ENCODE measurements around the gene ARFGAP1. TPM values are rescaled to one million over a fixed set of nuclear protein-coding genes. Genes with fewer than 3 reads are reported as not detected.

Gene ARFGAP1
- total and polyA plus RNA-seq, 4 donors, result 47.0 to 108 (median 87.6) TPM

GRCh38 chr20:63267691-63268090 lies 4.9 kb upstream of the ARFGAP1 start:
- no peak for DNase-seq
- WGBS, 2 donors, result 60 to 64% methylated on average over 9 of the region's 9 CpGs

GRCh38 chr20:63268256-63268655 lies 4.4 kb upstream of the ARFGAP1 start:
- ATAC-seq (ENCODE audit: insufficient read depth, low FRiP score), result no peak

More at GRCh38 chr20:63267691-63268090, 4.9 kb upstream of the ARFGAP1 start:
- ATAC-seq (ENCODE audit: insufficient read depth, low FRiP score), result no peak
- no peak overlapping the region for H3K27ac ChIP-seq (ENCODE audit: low read depth in 1 of 2, low read length in 1 of 2)
- no peaks in the 10 kb centered on the region for H3K36me3 ChIP-seq (ENCODE audit: control insufficient read depth in 4 of 4, insufficient read depth in 4 of 4, low read length in 4 of 4)
- H3K9ac ChIP-seq (ENCODE audit: insufficient read depth in 1 of 2, low read length in 2 of 2), result no peak overlapping the region
- H3K9me3 ChIP-seq (ENCODE audit: control insufficient read depth in 4 of 4, insufficient read depth in 3 of 4, low read length in 3 of 4), result no peaks in the 10 kb centered on the region
- H3K4me1 ChIP-seq (ENCODE audit: control insufficient read depth in 5 of 5, insufficient read depth in 5 of 5, low read length in 5 of 5), result peaks cover 0 to 55% (median 23%) of the 10 kb centered on the region in 5 donors
- peaks cover 0 to 3% (median 0%) of the 10 kb centered on the region in 3 donors for H3K27me3 ChIP-seq (ENCODE audit: control insufficient read depth in 3 of 3, insufficient read depth in 3 of 3, low read length in 2 of 3)
- no peak for TF ChIP-seq CTCF (IDR thresholded peaks at IDR 0.05; ENCODE audit: control extremely low read depth, extremely low read depth)
- no peak overlapping the region for H3K4me3 ChIP-seq

GRCh38 chr20:63268671-63269439 lies 3.8 kb upstream of the ARFGAP1 start:
- H3K27me3 ChIP-seq (ENCODE audit: control insufficient read depth in 3 of 3, insufficient read depth in 3 of 3, low read length in 2 of 3), result no peaks in the 10 kb centered on the region
- H3K27ac ChIP-seq (ENCODE audit: low read depth in 1 of 2, low read length in 1 of 2), result no peak overlapping the region
- H3K9me3 ChIP-seq (ENCODE audit: control insufficient read depth in 4 of 4, insufficient read depth in 3 of 4, low read length in 3 of 4), result no peaks in the 10 kb centered on the region
- H3K4me3 ChIP-seq, result no peak overlapping the region
- 43 to 57% methylated on average over 18 of the region's 18 CpGs for WGBS, 2 donors
- no peak overlapping the region for H3K9ac ChIP-seq (ENCODE audit: insufficient read depth in 1 of 2, low read length in 2 of 2)
- TF ChIP-seq CTCF (IDR thresholded peaks at IDR 0.05; ENCODE audit: control extremely low read depth, extremely low read depth), result no peak
- peaks cover 0 to 63% (median 24%) of the 10 kb centered on the region in 5 donors for H3K4me1 ChIP-seq (ENCODE audit: control insufficient read depth in 5 of 5, insufficient read depth in 5 of 5, low read length in 5 of 5)
- no peak for DNase-seq
- ATAC-seq (ENCODE audit: insufficient read depth, low FRiP score), result no peak
- H3K36me3 ChIP-seq (ENCODE audit: control insufficient read depth in 4 of 4, insufficient read depth in 4 of 4, low read length in 4 of 4), result no peaks in the 10 kb centered on the region

More at GRCh38 chr20:63268256-63268655, 4.4 kb upstream of the ARFGAP1 start:
- H3K9ac ChIP-seq (ENCODE audit: insufficient read depth in 1 of 2, low read length in 2 of 2), result no peak overlapping the region
- H3K36me3 ChIP-seq (ENCODE audit: control insufficient read depth in 4 of 4, insufficient read depth in 4 of 4, low read length in 4 of 4), result no peaks in the 10 kb centered on the region
- H3K9me3 ChIP-seq (ENCODE audit: control insufficient read depth in 4 of 4, insufficient read depth in 3 of 4, low read length in 3 of 4), result no peaks in the 10 kb centered on the region
- DNase-seq, result no peak
- WGBS, 2 donors, result 63 to 74% methylated on average over 7 of the region's 7 CpGs
- H3K27ac ChIP-seq (ENCODE audit: low read depth in 1 of 2, low read length in 1 of 2), result no peak overlapping the region
- H3K4me3 ChIP-seq, result no peak overlapping the region
- no peak for TF ChIP-seq CTCF (IDR thresholded peaks at IDR 0.05; ENCODE audit: control extremely low read depth, extremely low read depth)
- H3K27me3 ChIP-seq (ENCODE audit: control insufficient read depth in 3 of 3, insufficient read depth in 3 of 3, low read length in 2 of 3), result no peaks in the 10 kb centered on the region
- H3K4me1 ChIP-seq (ENCODE audit: control insufficient read depth in 5 of 5, insufficient read depth in 5 of 5, low read length in 5 of 5), result peaks cover 0 to 57% (median 23%) of the 10 kb centered on the region in 5 donors
